Heart left ventricle (tissue), 13 donors: ENCODE measurements around the gene FILIP1.

Experiments used
- POLR2A ChIP-seq, 2 donors: fragments of 450-650 bp; IDR thresholded peaks; one replicate each; pipeline ENCODE4 v1.6.1; 2017; ENCODE audit warnings: antibody characterized with exemption in 2 of 2, mild to moderate bottlenecking in 2 of 2, moderate library complexity in 2 of 2
- TF ChIP-seq, protein P1 (sequence below), 12 donors: fragments of 200-600 bp; sonication (generic) in 4 of 12; IDR thresholded peaks; one replicate each; pipeline versions ENCODE4 v1.5.0 to v1.8.0; 2018 to 2022; ENCODE audit warnings: antibody characterized with exemption in 12 of 12, mild to moderate bottlenecking in 5 of 12
- donor health status: ischemic (EF 13 %, LVEDD 7.1; RV severe dilation, severe dysfunction).
- donor health status: DM: no; HTN: yes; CAD: no.
- donor health status: DM: no; HTN: no; CAD: no.
- donor health status: ischemic (EF 25% LVEDD 6.9; RV normal size, moderate dysfunction).
- donor health status: ischemic (EF 25% LVEDD 5.7; RV mildly dilated, moderate dysfunction).
- donor health status: ischemic (EF 35%, LVEDD 5.7; RV mildly dilated, moderate dysfunction).
- donor health status: nonischemic (EF 11% LVEDD 7.7; RV severe dilation, severe dysfunction).
- donor health status: DM: yes; HTN: yes; CAD: no.
- donor health status: PGD.
- donor health status: ischemic (EF 29% LVEDD 5.4; RV normal size, mild dysfunction).
- donor health status: nonischemic (EF 23%, LVEDD 6.1; RV moderate dilation, normal function).

GRCh38 chr6:75308250-75308988, 185.2 kb downstream of the FILIP1 start:
- TF ChIP-seq, protein P1, sequence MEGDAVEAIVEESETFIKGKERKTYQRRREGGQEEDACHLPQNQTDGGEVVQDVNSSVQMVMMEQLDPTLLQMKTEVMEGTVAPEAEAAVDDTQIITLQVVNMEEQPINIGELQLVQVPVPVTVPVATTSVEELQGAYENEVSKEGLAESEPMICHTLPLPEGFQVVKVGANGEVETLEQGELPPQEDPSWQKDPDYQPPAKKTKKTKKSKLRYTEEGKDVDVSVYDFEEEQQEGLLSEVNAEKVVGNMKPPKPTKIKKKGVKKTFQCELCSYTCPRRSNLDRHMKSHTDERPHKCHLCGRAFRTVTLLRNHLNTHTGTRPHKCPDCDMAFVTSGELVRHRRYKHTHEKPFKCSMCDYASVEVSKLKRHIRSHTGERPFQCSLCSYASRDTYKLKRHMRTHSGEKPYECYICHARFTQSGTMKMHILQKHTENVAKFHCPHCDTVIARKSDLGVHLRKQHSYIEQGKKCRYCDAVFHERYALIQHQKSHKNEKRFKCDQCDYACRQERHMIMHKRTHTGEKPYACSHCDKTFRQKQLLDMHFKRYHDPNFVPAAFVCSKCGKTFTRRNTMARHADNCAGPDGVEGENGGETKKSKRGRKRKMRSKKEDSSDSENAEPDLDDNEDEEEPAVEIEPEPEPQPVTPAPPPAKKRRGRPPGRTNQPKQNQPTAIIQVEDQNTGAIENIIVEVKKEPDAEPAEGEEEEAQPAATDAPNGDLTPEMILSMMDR (IDR thresholded peaks at IDR 0.05), result no peak
- TF ChIP-seq POLR2A (IDR thresholded peaks at IDR 0.05), result no peak
